Measurements from ENCODE around the gene PTPRN2. TPM values are rescaled to one million over a fixed set of nuclear protein-coding genes. Genes with fewer than 3 reads are reported as not detected.

The PTPRN2 gene
- total and polyA plus RNA-seq, 2 donors (not counting 3 experiments of a cell fraction or from before 2014, with no cell fraction given): 0.62 to 0.88 TPM

DNA sequence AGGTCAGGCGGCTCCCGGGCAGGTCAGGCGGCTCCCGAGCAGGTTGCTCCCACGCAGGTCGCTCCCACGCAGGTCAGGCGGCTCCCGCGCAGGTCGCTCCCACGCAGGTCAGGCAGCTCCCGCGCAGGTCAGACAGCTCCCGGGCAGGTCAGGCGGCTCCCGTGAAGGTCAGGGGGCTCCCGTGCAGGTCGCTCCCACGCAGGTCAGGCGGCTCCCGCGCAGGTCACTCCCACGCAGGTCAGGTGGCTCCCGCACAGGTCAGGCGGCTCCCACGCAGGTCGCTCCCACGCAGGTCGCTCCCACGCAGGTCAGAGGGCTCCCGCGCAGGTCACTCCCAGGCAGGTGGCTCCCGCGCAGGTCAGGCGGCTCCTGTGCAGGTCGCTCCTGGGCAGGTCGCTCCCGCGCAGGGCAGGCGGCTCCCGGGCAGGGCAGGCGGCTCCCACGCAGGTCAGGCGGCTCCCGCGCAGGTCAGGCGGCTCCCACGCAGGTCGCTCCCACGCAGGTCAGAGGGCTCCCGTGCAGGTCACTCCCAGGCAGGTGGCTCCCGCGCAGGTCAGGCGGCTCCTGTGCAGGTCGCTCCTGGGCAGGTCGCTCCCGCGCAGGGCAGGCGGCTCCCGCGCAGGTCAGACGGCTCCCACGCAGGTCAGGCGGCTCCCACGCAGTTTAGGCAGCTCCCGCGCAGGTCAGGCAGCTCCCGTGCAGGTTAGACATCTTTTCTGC lies 30.7 kb downstream of the PTPRN2 start:
- no peak for DNase-seq (ENCODE audit: low read depth, low spot score)
- ChIA-PET CTCF (no interaction called here), POLR2A (no interaction called here)
- Histone ChIP-seq H3K27ac (ENCODE audit: insufficient read depth, low read depth, low read length) (no peak overlapping the region), H3K36me3 (ENCODE audit: control insufficient read depth in 2 of 2, extremely low read depth in 1 of 2, insufficient read depth in 2 of 2, low read length in 2 of 2) (no peaks in the 10 kb centered on the region), H4K20me1 (replicated peaks; ENCODE audit: control insufficient read depth, extremely low read depth, insufficient read depth, low read length) (no peaks in the 10 kb centered on the region), H3K79me2 (ENCODE audit: control insufficient read depth, insufficient read depth, low read length) (no peaks in the 10 kb centered on the region), H3K9me1 (replicated peaks; ENCODE audit: control insufficient read depth, extremely low read depth, insufficient read depth, low read length) (no peaks in the 10 kb centered on the region), H3K27me3 (ENCODE audit: control insufficient read depth in 2 of 2, insufficient read depth in 2 of 2, low read length in 2 of 2) (no peaks in the 10 kb centered on the region), H3K9ac (replicated peaks; ENCODE audit: extremely low read depth, insufficient read depth, low read length) (no peak overlapping the region), H3K4me1 (ENCODE audit: control insufficient read depth, extremely low read depth, insufficient read depth, low read length) (no peaks in the 10 kb centered on the region), H3K9me3 (replicated peaks; ENCODE audit: control insufficient read depth, insufficient read depth, low read length) (no peaks in the 10 kb centered on the region), H3K4me3 (replicated peaks in 1 of 3; ENCODE audit: insufficient read depth in 1 of 3, low read depth in 1 of 3, low read length in 3 of 3) (no peak overlapping the region), H2AFZ (ENCODE audit: low read depth, low read length) (no peak overlapping the region), H3K4me2 (ENCODE audit: insufficient read depth, low read length) (no peak overlapping the region)
- intact Hi-C loops (cut with micrococcal nuclease) (no loop called here), dilution Hi-C loops (cut with MboI; ENCODE audit: extremely low pct_ligation_motif_present, low sequenced_read_pairs) (no loop called here)
- no TSS peak for BruUV-seq (replicated peaks)
- no peak for FAIRE-seq
- no peak for TF ChIP-seq MYC (IDR thresholded peaks at IDR 0.05; ENCODE audit: low read depth, low read length)
- no peak for TF ChIP-seq JUN (IDR thresholded peaks at IDR 0.05; ENCODE audit: borderline replicate concordance, insufficient read depth, insufficient read length, low read depth)
- TF ChIP-seq, protein P1, sequence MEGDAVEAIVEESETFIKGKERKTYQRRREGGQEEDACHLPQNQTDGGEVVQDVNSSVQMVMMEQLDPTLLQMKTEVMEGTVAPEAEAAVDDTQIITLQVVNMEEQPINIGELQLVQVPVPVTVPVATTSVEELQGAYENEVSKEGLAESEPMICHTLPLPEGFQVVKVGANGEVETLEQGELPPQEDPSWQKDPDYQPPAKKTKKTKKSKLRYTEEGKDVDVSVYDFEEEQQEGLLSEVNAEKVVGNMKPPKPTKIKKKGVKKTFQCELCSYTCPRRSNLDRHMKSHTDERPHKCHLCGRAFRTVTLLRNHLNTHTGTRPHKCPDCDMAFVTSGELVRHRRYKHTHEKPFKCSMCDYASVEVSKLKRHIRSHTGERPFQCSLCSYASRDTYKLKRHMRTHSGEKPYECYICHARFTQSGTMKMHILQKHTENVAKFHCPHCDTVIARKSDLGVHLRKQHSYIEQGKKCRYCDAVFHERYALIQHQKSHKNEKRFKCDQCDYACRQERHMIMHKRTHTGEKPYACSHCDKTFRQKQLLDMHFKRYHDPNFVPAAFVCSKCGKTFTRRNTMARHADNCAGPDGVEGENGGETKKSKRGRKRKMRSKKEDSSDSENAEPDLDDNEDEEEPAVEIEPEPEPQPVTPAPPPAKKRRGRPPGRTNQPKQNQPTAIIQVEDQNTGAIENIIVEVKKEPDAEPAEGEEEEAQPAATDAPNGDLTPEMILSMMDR (IDR thresholded peaks at IDR 0.05; ENCODE audit: extremely low read depth in 1 of 2, insufficient read depth in 1 of 2, low read depth in 1 of 2, low read length in 2 of 2): no peak
- TF ChIP-seq FOS (IDR thresholded peaks at IDR 0.05; ENCODE audit: borderline replicate concordance, insufficient read depth, low read length): no peak
- TF ChIP-seq POLR2AphosphoS5 (IDR thresholded peaks at IDR 0.05; ENCODE audit: insufficient read depth, low read depth, low read length): no peak
- no peak for TF ChIP-seq MAX (IDR thresholded peaks at IDR 0.05; ENCODE audit: insufficient read depth, insufficient read length)
- TF ChIP-seq POLR2A (IDR thresholded peaks at IDR 0.05; ENCODE audit: low read depth, low read length): no peak
- no peak for TF ChIP-seq EZH2 (IDR thresholded peaks at IDR 0.05; ENCODE audit: borderline replicate concordance, low read depth, low read length, severe bottlenecking)
- no peak for TF ChIP-seq GATA2 (IDR thresholded peaks at IDR 0.05; ENCODE audit: insufficient read depth, insufficient read length, low read depth, low read length)

Measured in endothelial cell of umbilical vein (primary cell).